A549 (cell line): ENCODE data around the gene BLID.

Experiments used
- CEBPB ChIP-seq, 2 experiments: fragments of >200 bp in 1 of 2; sonication (Bioruptor Twin) in 1 of 2; formaldehyde crosslinking in 1 of 2; IDR thresholded peaks; 2 replicates each; pipeline ENCODE4 v1.6.1; 2012 to 2016
- POLR2A ChIP-seq: IDR thresholded peaks from 2 replicates; pipeline ENCODE4 v1.6.1; 2012; ENCODE audit warnings: mild to moderate bottlenecking, low read length
- POLR2AphosphoS2 ChIP-seq: conservative IDR thresholded peaks from 2 replicates; pipeline ENCODE4 v1.6.1; 2012; ENCODE audit warnings: low read length, improper control_type of control experiment, inconsistent platforms
- TF ChIP-seq, protein P1 (sequence below): fragments of >200 bp; sonication (Bioruptor Twin); formaldehyde crosslinking; IDR thresholded peaks from 3 replicates; pipeline ENCODE4 v1.5.1; 2016

DNA sequence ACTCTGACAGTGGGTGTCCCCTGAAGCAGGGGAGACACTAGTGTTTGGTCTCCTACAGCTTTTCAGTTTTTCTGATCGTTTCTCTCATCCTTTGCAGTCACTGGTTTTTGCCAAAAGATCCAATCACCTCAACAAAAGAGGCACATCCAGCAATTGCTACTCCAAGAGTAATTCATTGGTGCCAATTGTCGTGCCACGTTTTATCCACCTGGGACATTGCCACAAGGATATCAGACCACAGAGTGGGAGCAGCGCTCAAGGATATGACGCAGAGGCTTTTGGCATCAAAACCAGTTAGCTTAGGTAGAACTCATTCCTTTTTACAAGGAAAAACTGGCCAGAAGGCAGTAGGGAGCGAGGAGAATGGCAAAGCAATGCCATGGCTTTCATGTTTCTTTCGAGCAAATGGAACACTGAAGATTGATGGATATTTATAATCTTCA, 40.9 kb upstream of the BLID start:
- TF ChIP-seq CEBPB (IDR thresholded peaks at IDR 0.05) (no peak), POLR2A (no peak; the same call in 1 of the 2 replicates), POLR2AphosphoS2 (no peak)
- TF ChIP-seq, protein P1, sequence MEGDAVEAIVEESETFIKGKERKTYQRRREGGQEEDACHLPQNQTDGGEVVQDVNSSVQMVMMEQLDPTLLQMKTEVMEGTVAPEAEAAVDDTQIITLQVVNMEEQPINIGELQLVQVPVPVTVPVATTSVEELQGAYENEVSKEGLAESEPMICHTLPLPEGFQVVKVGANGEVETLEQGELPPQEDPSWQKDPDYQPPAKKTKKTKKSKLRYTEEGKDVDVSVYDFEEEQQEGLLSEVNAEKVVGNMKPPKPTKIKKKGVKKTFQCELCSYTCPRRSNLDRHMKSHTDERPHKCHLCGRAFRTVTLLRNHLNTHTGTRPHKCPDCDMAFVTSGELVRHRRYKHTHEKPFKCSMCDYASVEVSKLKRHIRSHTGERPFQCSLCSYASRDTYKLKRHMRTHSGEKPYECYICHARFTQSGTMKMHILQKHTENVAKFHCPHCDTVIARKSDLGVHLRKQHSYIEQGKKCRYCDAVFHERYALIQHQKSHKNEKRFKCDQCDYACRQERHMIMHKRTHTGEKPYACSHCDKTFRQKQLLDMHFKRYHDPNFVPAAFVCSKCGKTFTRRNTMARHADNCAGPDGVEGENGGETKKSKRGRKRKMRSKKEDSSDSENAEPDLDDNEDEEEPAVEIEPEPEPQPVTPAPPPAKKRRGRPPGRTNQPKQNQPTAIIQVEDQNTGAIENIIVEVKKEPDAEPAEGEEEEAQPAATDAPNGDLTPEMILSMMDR: no peak
